Measurements from ENCODE around the gene WNT6. TPM values are rescaled to one million over a fixed set of nuclear protein-coding genes. Genes with fewer than 3 reads are reported as not detected.

Gene WNT6
- not detected in 2 replicates for total RNA-seq (2022)
- Bru-seq, nascent RNA: not detected
- not detected for BruChase-seq, experiment 1, labeled RNA remaining after a 6-hour chase
- BruChase-seq, experiment 2, labeled RNA remaining after a 2-hour chase: not detected
- long read RNA-seq: 0 reads

DNA sequence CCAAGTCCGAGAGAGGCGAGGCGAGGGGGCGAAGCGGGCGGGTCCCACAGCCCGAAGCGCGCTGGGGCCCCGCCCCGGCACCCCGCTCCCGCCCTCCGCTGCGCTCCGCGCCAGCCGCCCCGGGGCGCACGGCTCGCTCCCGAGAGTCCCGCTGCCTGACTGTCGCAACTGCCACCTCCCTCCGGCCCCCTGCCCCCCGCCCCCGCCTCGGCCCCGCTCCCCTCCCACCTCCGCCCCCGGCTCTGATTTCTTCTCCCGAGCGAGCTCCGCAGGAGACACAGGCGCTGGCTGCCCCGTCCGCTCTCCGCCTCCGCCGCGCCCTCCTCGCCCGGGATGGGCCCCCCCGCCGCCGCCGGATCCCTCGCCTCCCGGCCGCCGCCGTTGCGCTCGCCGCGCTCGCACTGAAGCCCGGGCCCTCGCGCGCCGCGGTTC is at the start of gene WNT6:
TSS of gene WNT6 (plus strand) at position 250 of the 432 bp plus-strand sequence. CDS start 233 bp downstream, outside the sequence.
- peak within 1 kb of the TSS; percentile 57 for H3K4me3 Mint-ChIP-seq (ENCODE audit: unreplicated experiment)
- BruUV-seq (replicated peaks): no TSS peak
- no peak for TF ChIP-seq CTCF (IDR thresholded peaks at IDR 0.05; ENCODE audit: unreplicated experiment)
- POLR2A ChIA-PET: interaction anchor here (1.2 kb wide), 1 partner anchor 10 kb away, joined by 3 read pairs; no protein-coding TSS in a partner anchor
- CTCF ChIA-PET: interaction anchor here (0.6 to 1.9 kb wide), 5 partner anchors 38 to 205 kb away, joined by 3 to 8 read pairs (median 3); partner anchors contain the start of gene TTLL4
- DNase-seq (ENCODE audit: unreplicated experiment): no peak
- no peaks in the 10 kb centered on the region for H3K36me3 Mint-ChIP-seq (ENCODE audit: insufficient read depth, unreplicated experiment)
- intact Hi-C loops (cut with micrococcal nuclease): no loop called here
- peaks cover 69% of the 10 kb centered on the region for H3K27me3 Mint-ChIP-seq (ENCODE audit: insufficient read depth, unreplicated experiment)
- H3K9me3 Mint-ChIP-seq (ENCODE audit: unreplicated experiment): no peaks in the 10 kb centered on the region
- peaks cover 5% of the 10 kb centered on the region for H3K4me1 Mint-ChIP-seq (ENCODE audit: insufficient read depth, unreplicated experiment)
- H3K27ac Mint-ChIP-seq (ENCODE audit: low read depth, unreplicated experiment): no peak within 1 kb of the TSS

DNA sequence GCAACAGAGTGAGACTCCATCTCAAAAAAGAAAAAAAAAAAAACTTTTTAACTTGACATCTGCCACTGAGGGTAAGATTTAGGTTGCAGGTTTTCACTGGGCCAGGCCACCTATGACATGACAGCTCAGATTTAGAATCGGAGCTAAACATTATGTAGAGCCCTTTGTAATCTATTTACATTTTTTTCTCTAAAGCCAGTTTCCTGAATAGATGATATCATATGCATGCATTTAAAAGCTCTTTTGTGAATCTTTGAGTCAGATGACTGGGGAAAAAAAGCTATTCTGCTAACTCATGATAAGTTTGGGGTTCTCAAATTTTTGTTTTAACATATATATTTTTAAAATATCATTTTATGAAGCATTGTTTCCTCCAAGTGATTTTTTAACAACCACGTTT is 49.3 kb upstream of the WNT6 start:
- intact Hi-C loops (cut with micrococcal nuclease): no loop called here
- no peak for TF ChIP-seq CTCF (IDR thresholded peaks at IDR 0.05; ENCODE audit: unreplicated experiment)
- Mint-ChIP-seq H3K27me3 (ENCODE audit: insufficient read depth, unreplicated experiment) (peaks cover 19% of the 10 kb centered on the region), H3K36me3 (ENCODE audit: insufficient read depth, unreplicated experiment) (peaks cover 7% of the 10 kb centered on the region), H3K27ac (ENCODE audit: low read depth, unreplicated experiment) (no peak overlapping the region), H3K4me3 (ENCODE audit: unreplicated experiment) (no peak overlapping the region), H3K4me1 (ENCODE audit: insufficient read depth, unreplicated experiment) (no peaks in the 10 kb centered on the region), H3K9me3 (ENCODE audit: unreplicated experiment) (no peaks in the 10 kb centered on the region)
- POLR2A ChIA-PET: interaction anchor here (0.9 kb wide), 1 partner anchor 100 kb away, joined by 4 read pairs; the partner anchor contains the start of gene TTLL4
- no peak for DNase-seq (ENCODE audit: unreplicated experiment)
- CTCF ChIA-PET: interaction anchor here (0.5 to 2.1 kb wide), 3 partner anchors 45 to 753 kb away, joined by 3 to 10 read pairs (median 3); partner anchors contain the start of gene TTLL4
- no TSS peak for BruUV-seq (replicated peaks)

DNA sequence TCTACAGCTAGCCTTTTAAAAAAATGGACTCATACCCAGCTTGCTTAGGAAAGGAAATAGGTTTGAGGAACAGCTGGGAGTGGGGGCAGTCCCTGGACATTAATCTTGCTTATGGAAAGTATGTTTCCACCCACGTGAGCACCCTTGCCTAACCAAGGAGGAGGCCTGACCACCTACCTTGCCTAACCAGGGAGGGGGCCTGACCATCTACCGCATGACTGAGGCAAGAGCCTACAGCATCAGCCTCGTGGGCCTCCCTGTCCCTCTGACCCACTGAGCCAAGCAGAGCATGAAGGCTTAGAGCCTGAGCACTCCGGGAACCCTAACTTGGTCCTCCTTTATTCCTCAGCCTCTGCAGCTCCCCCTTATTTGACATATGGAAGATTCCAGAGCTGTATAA is 48.2 kb upstream of the WNT6 start:
- H3K36me3 Mint-ChIP-seq (ENCODE audit: insufficient read depth, unreplicated experiment): peaks cover 3% of the 10 kb centered on the region
- H3K9me3 Mint-ChIP-seq (ENCODE audit: unreplicated experiment): no peaks in the 10 kb centered on the region
- no TSS peak for BruUV-seq (replicated peaks)
- peaks cover 19% of the 10 kb centered on the region for H3K27me3 Mint-ChIP-seq (ENCODE audit: insufficient read depth, unreplicated experiment)
- ChIA-PET CTCF (interaction anchor here (1.1 kb wide), 1 partner anchor 37 kb away, joined by 4 read pairs; no protein-coding TSS in a partner anchor), POLR2A (interaction anchor here (1.0 kb wide), 1 partner anchor 23 kb away, joined by 3 read pairs; no protein-coding TSS in a partner anchor)
- no peak overlapping the region for H3K4me3 Mint-ChIP-seq (ENCODE audit: unreplicated experiment)
- no peak overlapping the region for H3K27ac Mint-ChIP-seq (ENCODE audit: low read depth, unreplicated experiment)
- DNase-seq (ENCODE audit: unreplicated experiment): no peak
- intact Hi-C loops (cut with micrococcal nuclease): no loop called here
- no peak for TF ChIP-seq CTCF (IDR thresholded peaks at IDR 0.05; ENCODE audit: unreplicated experiment)
- peaks cover under 1% of the 10 kb centered on the region for H3K4me1 Mint-ChIP-seq (ENCODE audit: insufficient read depth, unreplicated experiment)

- H3K9me3 Mint-ChIP-seq (ENCODE audit: unreplicated experiment): no peaks in the 10 kb centered on the region
Observed at GRCh38 chr2:218812096-218812815, 47.3 kb upstream of the WNT6 start.

More at GRCh38 chr2:218812096-218812815, 47.3 kb upstream of the WNT6 start:
- Mint-ChIP-seq H3K27me3 (ENCODE audit: insufficient read depth, unreplicated experiment) (peaks cover 19% of the 10 kb centered on the region), H3K27ac (ENCODE audit: low read depth, unreplicated experiment) (no peak overlapping the region), H3K4me1 (ENCODE audit: insufficient read depth, unreplicated experiment) (peaks cover 6% of the 10 kb centered on the region), H3K36me3 (ENCODE audit: insufficient read depth, unreplicated experiment) (no peaks in the 10 kb centered on the region), H3K4me3 (ENCODE audit: unreplicated experiment) (no peak overlapping the region)
- no peak for TF ChIP-seq CTCF (IDR thresholded peaks at IDR 0.05; ENCODE audit: unreplicated experiment)
- POLR2A ChIA-PET: interaction anchor here (1.0 kb wide), 1 partner anchor 22 kb away, joined by 3 read pairs; no protein-coding TSS in a partner anchor
- CTCF ChIA-PET: no interaction called here
- BruUV-seq (replicated peaks): no TSS peak
- no peak for DNase-seq (ENCODE audit: unreplicated experiment)
- intact Hi-C loops (cut with micrococcal nuclease): no loop called here
